Pulmonary artery endothelial cell (primary cell): ENCODE measurements around the gene AUP1. TPM values are rescaled to one million over a fixed set of nuclear protein-coding genes. Genes with fewer than 3 reads are reported as not detected.

Experiments used
- DNase-seq: peaks from one replicate; pipeline ENCODE4 v3.0.0-alpha.2; 2011; ENCODE audit warnings: low read depth, low spot score
- total RNA-seq: library from RNA; depleted of rRNA; stranded (reverse); fragments of >200 nt; gene quantifications from 2 replicates; pipeline ENCODE4 v1.2.3, GENCODE V29; 2014

Gene AUP1
- total RNA-seq, 1 donor from 2014 or later, result 95.4 TPM

DNA sequence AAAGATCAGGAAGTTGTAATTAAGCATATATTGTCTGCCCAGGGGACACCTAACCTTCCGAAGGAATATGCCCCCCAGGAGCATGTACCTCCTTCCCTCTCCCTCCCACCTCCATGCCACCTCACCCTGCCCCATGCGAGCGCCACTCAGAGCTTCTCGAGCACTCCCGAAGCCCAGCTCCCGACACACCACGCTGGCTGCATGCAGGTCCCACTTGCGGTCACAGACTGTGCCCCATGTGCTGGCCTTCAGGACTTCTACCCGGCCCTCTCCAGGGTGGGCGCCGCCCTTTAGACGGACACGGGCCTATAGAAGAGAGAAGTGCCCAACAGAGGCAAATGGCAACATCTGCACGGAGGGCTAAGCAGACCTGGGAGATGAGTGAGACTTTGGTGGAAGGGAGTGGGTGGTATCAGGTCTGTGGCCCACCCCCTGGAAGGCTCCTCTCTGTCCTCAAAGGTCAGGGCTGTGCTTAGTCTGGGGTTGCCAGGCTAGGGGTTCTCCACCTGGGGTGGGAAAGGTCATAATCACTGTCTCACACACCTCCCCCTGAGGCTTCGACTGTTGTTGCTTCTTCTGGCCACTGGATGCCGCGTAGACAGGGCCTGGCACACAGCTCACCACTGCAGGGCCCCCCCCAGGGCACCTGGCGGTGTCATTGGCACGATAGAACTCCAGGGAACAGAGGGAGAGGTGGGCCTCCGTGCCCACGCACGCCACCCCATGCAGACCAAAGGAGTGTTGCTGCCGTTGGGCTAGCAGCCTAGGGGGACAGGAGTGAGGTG lies 6.9 kb upstream of the AUP1 start:
- no peak for DNase-seq

DNA sequence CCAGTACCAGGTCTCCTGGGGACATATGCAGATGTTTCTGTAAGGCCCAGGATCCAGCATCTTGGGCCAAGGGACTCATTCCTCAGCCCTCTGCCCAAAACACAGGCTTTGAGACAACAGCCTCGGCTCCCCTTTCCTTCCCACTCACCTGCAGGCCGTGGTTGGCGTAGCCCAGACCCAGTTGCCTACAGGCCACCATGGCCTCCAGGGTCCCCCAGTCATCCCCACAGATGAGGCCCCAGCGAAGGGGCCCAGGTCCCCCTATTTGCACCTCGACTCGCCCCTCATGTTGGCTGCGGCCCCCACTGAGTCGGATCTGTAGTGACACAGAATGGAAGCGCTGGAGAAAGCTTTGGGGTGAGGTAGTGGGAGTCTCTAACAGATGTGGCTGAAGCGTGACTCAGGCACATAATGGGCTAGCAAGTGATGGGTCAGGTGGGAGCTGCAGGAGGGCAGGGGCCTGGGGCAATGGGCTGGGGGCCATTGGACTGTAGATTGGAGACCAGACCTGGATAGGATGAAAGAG lies 6.0 kb upstream of the AUP1 start:
- DNase-seq, result no peak

DNA sequence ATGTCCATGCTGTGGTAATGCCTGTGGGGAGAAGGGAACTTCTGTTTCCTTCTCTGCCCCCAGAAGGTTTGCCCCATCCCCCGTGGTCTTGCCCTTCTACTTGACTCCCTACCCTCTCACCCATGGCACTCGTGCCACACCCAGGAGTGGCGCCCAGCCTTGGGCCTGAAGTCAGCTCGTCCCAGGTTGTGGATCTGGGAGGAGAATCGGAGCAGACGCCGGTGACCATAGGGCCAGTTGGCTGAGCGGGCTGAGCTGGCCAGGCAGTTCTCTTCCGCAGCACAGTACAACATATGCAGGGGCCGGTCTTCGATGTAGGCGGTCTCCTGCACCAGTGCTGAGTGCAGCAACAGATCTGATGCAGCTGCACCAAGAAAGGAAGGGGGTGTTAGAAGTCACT lies 4.9 kb upstream of the AUP1 start:
- DNase-seq, result no peak

DNA sequence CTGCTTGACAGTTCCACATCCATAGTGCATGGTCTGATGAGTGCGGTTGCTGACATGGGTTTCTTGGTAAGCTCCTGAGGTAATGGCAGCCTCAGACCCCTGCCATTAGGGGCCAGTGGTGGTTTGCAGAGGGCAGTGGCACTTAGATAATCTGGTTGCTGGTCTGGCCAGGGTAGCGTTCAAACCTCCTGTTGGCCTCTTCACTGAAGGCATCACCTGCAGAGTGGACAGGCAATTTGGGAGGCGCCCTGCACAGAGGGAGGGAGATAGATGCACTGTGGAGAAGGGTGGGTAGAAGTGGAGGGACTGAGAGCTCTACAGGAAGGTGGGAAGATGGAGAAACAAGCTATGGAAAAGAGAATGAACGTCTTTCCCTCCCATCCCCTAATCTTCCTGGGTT lies 4.0 kb upstream of the AUP1 start:
- no peak for DNase-seq

DNA sequence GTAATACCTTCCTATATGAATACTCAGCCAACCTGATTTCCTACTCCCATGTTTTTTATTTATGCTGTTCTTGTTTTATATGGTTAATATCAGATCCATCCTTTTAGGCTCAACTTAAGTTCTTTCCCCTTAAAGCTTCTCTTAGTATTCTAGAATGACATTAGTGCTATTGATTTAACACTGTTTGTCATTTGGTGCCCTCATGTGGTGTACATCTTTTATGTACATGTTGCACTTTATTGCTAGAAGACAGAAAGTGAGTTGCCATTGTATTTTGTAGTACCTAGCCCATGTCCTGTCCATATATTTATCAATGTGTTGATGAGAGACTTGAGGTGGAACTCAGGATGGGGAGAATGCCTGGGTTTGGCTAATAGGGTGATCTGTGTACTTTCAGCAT lies 2.7 kb upstream of the AUP1 start:
- DNase-seq, result no peak

DNA sequence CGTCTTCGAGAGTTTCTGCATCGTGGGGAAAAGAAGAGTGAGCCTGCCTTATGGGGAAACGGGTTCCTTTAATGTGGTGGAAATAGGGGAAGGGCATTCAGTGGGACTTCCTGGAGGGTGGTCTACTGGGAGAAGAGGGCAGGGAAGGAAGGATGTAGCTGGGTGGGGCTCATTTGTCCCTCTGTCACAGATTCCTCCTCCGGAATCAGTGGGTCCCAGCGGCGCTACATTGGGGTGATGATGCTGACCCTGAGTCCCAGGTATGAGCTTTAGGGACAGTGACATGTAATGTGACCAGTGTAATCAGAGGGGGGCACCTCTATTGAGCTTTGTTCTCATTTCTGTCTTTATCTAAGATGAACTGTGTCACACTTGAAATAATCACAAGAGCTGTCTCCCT lies 2.2 kb upstream of the AUP1 start:
- DNase-seq, result no peak

DNA sequence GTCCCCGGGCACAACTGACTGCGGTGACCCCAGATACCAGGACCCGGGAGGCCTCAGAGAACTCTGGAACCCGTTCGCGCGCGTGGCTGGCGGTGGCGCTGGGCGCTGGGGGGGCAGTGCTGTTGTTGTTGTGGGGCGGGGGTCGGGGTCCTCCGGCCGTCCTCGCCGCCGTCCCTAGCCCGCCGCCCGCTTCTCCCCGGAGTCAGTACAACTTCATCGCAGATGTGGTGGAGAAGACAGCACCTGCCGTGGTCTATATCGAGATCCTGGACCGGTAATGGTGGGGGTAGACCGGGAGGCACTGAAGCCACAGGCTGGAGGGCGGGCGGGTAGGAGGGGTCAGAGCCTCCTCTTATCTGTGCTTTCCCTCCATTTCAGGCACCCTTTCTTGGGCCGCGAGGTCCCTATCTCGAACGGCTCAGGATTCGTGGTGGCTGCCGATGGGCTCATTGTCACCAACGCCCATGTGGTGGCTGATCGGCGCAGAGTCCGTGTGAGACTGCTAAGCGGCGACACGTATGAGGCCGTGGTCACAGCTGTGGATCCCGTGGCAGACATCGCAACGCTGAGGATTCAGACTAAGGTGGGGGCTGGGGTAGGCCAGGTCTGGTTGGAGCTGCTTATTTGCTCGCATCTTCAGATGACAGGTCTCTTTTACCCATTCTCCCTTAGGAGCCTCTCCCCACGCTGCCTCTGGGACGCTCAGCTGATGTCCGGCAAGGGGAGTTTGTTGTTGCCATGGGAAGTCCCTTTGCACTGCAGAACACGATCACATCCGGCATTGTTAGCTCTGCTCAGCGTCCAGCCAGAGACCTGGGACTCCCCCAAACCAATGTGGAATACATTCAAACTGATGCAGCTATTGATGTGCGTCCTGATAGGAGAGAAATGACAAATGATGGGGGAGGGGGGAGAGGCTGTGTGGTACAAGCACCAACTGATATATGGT lies 1.0 kb upstream of the AUP1 start:
- no peak for DNase-seq

DNA sequence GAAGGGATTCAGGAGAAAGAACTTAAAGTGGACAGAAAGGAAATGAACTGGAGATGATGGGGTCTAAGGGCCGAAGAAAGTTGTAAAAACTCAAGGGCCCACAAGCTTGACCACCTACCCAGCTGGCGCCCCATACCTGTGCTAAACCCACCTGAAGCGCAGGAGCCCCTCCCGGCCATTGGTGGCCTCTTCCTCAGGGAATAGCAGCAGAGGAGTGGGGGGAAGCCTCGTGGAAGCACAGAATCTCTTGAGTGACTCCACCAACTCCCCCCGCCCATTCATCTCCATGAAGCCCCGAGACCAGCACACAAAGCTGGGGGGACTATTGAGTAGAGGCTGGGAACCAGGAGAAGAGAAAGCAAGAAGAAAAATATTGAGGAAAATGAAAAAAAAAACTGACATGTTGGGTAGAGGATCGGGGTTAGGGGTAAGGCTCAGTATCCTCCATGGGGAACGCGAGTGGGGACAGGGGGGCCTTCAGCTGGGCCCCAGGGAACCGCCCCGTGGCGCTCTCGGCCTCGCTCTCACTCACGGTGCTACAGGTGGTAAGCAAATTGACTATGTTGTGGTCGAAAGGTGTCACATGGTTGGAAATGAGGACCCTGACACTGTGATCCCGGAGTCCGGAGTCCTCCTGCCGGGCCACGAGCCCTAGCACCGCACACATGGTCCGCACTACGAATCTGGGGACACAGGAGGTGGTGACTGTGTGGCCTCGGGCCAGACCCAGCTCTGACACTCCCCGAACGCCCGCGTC lies 728 bp downstream of the AUP1 start:
- no peak for DNase-seq

DNA sequence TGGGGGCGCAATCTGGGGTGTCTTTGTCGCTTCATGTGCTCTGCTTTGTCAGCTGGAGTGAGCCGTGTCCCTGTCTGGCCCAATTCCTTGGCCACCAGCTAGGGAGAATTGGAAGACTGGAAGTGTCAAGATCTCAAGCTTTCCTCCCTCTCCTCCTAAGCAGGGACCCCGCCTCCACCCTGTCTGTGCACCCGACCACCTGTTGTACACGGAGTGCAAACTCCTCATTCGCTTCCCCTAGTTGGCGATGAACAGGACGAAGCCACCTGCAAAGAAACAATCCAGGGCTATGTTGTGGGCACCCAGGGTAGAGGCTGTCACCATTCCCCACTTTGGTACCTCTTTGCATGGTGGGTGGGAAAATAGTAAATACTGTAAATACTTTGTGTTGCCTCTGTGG lies 1.8 kb downstream of the AUP1 start:
- no peak for DNase-seq

DNA sequence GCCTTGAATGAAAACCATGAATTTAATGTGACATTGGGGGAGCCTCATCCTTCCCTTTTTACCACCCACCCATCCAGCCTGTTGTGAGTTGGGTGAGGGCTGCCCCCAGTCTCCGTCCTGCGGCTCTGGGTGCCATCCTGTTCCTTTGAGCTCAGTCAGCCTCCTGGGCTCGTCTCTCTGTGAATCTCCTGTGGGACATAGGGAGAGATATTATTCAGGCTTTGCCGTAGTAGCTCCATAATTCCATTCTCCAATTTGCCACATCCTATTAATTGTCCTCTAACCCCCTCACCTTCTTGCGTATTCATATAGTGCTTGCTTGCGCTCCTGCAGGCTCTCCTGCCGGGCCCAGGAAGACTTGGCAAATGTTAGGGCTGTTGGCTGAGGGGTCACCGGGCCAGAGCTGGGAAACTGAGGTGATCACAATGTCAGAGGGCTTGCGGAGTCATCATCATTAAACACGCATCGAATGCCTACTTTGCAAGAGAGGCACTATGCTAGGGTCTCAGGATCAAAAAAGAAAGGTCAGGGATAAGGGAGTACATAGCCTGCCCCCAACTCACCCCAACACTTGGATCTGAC lies 2.8 kb downstream of the AUP1 start:
- no peak for DNase-seq

DNA sequence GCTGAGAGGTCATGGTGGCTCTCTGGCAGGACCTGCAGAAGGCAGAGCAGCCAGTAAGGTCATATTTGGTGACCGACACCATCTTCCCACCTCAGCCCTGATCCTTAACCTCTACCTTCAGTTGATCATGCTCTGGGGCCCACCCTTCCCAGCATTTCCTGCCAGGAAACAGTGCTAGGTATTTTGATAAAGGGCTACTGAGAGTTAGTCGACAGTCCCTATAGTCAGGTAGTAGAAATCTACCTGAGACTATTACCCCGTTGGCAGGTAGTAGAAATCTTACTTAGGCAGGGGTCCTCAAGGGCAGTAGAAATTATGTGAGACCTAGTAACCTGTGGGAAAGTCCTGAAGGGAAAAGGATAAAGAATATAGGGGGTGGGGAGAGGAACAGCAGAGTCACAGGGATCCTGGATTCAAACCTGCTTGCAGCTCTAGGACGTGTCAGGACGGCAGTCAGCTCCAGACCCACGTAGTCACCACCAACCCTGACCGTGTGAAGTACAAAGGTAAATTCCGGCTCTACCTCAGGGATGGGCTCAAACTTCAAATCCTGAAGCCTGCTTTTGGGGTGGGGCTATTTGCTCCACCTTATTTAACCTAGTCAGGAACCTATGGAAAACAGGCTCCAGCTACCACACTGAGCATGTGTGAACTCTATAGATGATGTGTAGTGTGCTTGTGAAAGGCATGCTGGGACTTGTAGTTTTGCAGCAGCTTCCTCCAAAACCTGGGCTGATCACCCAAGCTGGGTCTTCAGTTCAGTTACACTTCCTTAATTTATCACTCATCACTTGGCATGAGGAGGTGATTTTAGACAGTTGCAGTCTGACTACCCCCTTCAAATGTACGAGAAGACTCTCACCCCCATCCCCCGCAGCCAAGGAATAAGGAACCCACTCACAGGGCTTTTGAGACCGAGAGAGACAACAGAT lies 3.5 kb downstream of the AUP1 start, which contains the start of gene DQX1:
Gene DQX1 (minus strand): TSS at position 515 of the 932 bp plus-strand sequence. CDS start 502 bp downstream, at position 13.
- no peak for DNase-seq

DNA sequence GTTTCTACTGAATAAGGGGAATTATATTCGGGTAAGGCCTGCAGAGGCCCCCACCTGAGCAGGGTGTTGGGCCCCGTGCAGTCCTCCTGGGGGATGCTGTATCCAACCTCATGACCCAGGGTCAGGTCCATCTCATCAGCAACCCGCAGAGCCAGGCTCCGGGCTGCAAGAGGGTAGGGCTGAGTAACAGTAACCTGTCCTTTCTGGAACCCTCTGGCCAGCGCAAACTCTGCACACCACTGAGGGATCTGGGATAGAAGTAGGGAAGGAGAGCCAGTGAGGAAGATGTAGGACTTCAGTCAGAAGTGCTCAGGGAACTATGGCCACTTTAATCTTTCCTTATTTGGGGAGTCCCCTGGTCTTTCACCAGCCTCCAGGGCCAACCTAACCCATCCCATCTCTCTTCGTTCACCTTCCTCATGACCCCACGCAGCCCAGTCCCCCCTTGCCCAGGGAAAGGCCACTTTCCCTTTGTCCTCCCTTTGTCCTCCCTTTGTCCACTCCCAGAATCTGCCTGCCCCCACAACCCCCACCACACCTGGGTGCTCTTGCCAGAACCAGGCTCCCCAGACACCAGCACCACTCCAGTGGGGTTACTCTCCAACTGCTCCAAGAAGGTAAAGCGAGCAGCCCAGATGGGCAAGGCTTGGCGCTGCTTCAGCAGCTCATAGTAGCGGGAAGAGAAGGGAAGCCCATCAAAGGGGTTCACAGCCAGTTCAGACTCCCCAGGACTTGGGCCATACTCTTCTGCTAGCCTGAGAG lies 4.4 kb downstream of the AUP1 start:
- DNase-seq, result no peak

DNA sequence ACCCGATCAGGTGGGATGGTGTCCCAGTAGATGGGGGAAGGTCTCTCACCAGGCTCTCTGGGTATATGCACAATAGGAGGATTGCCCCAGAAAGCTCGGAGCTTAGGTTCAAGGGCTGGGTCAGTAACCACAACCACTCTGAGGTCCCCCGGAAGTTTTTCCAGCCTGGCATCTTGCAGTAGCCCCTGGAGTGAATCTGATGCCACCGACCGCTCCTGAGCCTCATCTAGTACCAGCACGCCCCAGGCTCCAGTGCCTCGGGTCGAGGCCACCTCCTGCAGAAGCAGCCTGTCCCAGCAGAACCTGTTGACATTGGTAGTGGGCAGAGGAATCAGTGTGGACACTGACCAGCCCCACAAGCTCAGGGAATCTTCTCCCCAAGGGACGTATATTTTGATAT lies 5.5 kb downstream of the AUP1 start:
- DNase-seq, result no peak

DNA sequence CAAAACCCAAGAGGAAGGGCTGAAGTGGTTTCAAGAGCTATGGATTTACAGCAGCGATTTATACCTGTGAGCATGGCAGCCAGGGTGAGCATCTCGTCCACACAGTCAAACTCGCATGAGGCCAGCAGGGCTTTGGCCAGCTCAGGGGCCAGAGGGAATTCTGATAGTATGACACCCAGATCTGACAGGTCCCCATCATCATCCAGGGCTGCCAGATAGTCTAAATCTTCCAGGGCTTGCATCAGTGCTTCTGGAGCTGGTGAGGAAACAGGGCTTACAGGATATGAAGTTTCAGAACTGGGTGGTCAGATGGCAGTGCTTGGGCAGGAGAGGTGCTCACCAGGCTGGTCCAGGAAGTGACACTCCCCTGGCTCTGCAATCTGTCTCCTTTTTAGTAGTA lies 7.0 kb downstream of the AUP1 start:
- no peak for DNase-seq

DNA sequence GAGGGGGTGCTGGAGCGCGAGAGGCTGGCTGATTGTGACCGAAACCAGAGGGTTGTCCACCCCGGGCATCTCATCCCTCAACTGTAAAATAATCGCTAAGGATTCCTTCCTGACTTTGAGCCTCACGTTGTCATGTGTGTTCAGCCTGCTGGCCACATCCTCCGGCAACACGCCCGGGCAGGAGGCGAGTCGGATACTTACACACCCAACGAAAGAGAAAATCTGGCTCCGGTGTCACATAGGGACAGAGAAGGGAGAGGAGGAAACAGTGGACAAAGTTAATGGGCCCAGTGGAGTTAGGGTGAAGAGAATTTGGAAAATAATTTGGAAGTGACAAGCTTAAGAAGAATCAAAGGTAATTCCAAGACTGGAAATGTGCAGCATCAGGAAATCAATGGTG lies 12.9 kb downstream of the AUP1 start:
- no peak for DNase-seq

DNA sequence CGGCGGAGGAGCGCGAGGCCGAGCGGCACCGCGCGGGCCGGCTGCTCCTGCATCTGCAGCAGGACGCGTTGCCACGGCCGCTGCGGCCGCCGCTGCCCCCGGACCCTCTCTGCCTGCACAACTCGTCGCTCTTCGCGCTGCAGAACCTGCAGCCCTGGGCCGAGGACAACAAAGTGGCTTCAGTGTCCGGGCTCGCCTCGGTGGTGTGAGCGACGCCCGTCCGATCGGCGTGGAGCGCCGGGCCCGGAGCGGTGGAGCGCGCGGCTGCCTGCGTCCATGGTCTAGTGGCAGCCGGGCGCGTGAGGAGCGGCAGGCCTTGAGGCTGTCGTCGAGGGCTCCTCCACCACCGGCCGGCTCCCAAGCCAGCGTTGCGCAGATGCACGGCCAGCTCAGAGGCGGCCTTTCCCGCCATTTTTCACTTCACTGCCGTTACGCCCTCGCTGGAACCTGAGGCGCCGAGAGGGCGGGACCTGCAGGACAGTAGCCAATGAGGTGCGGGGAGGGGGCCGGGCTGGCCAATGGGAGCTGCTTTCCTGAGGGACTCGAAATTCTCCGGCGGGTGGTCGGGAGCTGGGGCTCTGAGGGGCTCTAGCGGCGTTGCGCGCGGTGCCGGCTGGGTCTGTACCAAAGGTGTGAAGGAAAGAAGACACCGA lies 13.4 kb downstream of the AUP1 start:
- no peak for DNase-seq

DNA sequence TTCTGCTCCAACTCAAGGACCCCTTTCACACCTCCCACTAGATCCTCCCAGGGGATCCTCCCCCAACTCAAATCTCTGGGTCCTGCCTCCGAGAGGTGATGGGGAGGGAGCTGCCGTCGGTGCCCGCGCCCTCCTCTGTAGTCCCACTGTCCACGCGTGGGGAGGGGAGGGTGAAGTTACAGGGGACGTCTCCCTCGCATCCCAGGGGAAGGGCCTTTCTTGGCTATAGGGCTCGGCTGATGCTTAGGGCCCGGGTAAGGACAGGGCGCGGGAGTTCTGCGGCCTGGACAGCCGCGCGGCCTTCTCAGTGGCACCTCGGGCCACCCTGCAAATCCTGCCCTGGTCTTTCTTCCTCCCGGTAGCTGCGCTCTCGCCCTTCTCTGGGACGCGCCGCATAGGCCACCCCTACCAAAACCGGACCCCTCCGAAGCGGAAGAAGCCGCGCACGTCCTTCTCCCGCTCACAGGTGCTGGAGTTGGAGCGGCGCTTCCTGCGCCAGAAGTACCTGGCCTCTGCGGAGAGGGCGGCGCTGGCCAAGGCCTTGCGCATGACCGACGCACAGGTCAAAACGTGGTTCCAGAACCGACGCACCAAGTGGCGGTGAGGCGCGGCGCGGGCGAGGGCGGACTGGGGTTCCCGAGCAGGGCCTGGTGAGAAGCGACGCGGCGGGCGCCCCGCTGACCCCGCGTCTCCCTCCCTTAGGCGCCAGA lies 14.1 kb downstream of the AUP1 start:
- no peak for DNase-seq
